GM12892 (cell line): ENCODE results near the gene ZNF622.
"Not testable (repeated sequence)": the region's sequence is repeated elsewhere in the genome, so short reads cannot be mapped to it uniquely, and the experiment has no call there.

Source experiments
- DNase-seq: peaks from one replicate; pipeline ENCODE4 v3.0.0; 2011; ENCODE audit not compliant: insufficient read length
- FAIRE-seq: peaks from 2 replicates; lab custom pipeline; 2011; peaks lifted over from hg19 to GRCh38; lab: Jason Lieb, UNC
- POLR2A ChIP-seq: IDR thresholded peaks from 2 replicates; pipeline ENCODE4 v1.6.1; 2011; ENCODE audit warnings: low read depth, low read length, control low read depth
- POLR2AphosphoS5 ChIP-seq: IDR thresholded peaks from 2 replicates; pipeline ENCODE4 v1.6.1; 2011; ENCODE audit warnings: low read depth, low read length, control low read depth
- TAF1 ChIP-seq: IDR thresholded peaks from 2 replicates; pipeline ENCODE4 v1.6.1; 2011; ENCODE audit warnings: low read depth, mild to moderate bottlenecking, control low read depth, low read length, borderline replicate concordance

Gene ZNF622

DNA sequence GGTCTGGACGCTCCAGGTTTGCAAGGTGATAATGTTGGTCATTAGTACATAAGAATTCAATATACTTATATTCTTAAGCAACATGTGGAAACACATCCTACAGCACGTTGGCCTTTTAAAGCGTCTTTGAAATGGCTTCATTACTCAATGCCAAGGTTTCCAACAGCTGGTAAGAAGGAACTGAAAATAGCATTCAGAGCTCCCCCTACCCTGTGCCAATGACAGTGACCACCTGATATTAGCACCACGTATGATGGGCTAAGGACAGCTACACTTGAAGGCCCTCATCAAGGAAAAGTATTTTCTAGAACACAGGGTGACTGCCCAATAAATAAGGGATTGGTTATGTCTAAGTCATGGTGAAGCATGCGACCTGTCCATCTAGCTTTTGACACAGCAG, 9.9 kb downstream of the ZNF622 start:
- no peak for DNase-seq
- TF ChIP-seq POLR2A = no peak
- TF ChIP-seq POLR2AphosphoS5 = no peak
- TF ChIP-seq TAF1 = no peak
- no peak for FAIRE-seq

- FAIRE-seq (no peak), DNase-seq (no peak)
Observed at GRCh38 chr5:16454686-16455085, 10.9 kb downstream of the ZNF622 start.

DNA sequence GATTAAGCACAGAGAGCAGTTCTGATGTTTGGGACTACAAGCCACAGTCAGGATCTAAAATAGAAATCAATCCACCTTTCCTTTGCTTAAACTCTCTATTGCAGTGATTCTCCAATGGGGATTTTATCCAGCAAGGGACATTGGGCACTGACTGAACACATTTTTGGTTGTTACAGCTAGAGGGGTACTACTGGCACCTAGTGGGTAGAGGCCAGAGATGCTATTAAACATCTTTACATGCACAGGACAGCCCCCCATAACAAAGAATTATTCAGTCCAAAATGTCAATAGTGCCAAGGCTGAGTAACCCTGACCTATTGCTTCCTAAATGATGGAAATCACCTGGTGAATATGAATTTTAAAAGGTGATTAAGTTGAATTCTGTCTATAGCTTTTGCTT, 12.0 kb downstream of the ZNF622 start:
- no peak for TF ChIP-seq POLR2A
- FAIRE-seq = no peak
- no peak for DNase-seq

More at GRCh38 chr5:16454686-16455085, 10.9 kb downstream of the ZNF622 start:
- TF ChIP-seq POLR2A (no peak), POLR2AphosphoS5 (no peak), TAF1 (no peak)

- DNase-seq (no peak), FAIRE-seq (no peak)
- TF ChIP-seq POLR2A (no peak), POLR2AphosphoS5 (no peak), TAF1 (no peak)
Observed at GRCh38 chr5:16450163-16450562, 15.4 kb downstream of the ZNF622 start.

DNA sequence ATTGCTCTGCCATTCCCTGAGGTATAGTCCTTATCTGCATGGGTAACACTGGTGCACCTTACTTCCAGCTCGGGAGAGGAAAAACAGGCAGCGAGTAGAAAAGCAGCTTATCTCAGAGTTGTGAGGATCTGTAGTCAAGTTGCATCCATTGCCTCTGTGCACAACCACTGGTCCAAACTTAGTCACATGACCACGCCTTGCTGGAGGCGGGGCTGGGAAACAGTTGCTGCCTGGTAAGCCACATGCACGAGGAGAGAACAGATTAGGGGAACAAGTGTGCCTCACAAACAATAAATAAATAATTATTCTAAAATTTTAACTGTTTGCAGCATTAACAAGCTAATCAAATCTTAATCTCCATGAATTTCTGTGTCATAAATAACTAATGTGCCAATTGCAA, 18.6 kb downstream of the ZNF622 start:
- TF ChIP-seq TAF1 (no peak), POLR2AphosphoS5 (no peak), POLR2A (no peak)
- no peak for FAIRE-seq
- DNase-seq = no peak

GRCh38 chr5:16437977-16438376, 27.6 kb downstream of the ZNF622 start:
- DNase-seq (no peak), FAIRE-seq (no peak)
- TF ChIP-seq POLR2AphosphoS5 (no peak), POLR2A (no peak), TAF1 (no peak)

GRCh38 chr5:16436065-16436682, 29.4 kb downstream of the ZNF622 start:
- not testable (repeated sequence) for FAIRE-seq, DNase-seq

- no peak for TF ChIP-seq POLR2AphosphoS5
- TF ChIP-seq TAF1 = no peak
- TF ChIP-seq POLR2A = no peak
- DNase-seq (no peak), FAIRE-seq (no peak)
Observed at GRCh38 chr5:16431490-16431889, 34.1 kb downstream of the ZNF622 start.

DNA sequence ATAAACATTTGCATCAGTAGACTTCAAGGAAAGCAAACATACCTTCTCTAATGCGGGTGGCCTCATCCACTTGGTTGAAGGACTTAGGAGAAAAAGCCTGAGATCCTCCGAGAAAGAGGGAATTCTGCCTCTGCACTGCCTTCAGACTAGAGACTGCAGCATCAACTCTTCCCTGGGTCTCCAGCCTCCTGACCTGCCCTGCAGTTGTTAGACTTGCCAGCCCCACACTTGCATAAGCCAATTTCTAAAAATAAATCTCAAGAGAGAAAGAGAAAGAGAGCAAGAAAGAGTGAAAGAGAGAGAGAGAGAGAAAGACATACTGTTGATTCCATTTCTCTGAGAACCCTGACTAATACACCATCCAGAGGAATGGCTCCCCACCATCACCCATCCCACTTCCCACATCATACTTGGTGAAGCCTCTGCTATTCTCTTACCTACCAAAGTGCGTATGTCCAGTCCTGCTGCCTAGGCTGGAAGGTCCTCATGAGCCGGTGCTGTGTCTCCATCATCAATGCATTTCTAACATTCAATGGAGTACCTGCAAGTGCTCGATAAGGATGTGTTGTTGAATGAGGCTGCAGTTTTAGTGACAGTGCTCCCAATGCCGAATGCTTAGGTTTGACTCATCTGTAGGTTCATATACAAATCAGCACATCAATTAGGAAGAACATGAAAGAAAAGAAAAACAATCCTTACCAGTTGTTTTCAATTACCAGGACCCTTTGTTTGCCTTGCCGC, 35.1 kb downstream of the ZNF622 start:
- DNase-seq (no peak), FAIRE-seq (no peak)
- TF ChIP-seq POLR2AphosphoS5 (no peak), POLR2A (no peak), TAF1 (no peak)

DNA sequence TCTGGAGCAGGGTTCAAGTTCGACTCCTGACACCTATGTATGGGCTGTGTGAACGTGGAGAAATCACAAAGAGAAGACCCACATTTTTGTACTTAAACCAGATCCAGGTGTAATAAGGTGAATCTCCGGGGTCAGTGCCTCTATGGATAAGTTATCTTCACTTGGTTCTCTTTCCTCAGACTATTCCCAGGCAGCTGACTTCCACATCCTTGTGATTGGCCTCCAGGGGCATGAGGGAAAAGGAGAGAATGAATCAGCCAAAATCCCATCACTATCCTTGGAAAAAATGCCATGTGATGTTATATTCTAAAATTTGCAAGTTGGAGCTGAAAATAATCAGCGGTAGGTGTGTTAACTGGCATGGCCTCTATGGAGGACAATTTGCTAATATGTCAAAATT, 37.2 kb downstream of the ZNF622 start:
- TF ChIP-seq POLR2AphosphoS5 (no peak), POLR2A (no peak), TAF1 (no peak)
- DNase-seq = no peak
- FAIRE-seq = no peak

GRCh38 chr5:16427587-16427986, 38.0 kb downstream of the ZNF622 start:
- no peak for FAIRE-seq
- TF ChIP-seq TAF1 (no peak), POLR2AphosphoS5 (no peak), POLR2A (no peak)
- DNase-seq = no peak

DNA sequence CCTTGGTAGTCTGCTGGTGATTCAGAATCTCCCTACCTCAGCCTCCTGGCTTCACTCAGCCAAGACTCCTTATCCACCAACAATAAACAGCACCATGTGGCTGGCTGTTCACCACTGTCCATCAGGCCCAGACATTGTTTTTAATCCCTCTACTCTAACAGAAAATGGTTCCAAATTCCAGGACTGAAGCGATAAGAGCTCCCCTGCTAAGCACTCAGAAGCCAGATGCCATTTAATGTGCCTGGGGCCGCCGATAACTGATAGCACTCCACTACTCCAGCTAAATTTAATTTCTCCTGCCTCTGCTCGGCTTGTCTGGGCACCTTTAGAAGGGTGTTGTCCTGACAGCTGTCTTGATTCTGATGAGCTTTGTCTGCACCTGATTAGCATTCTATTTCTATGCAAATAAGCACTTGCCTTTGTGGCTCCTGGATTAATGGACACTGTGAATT, 47.1 kb downstream of the ZNF622 start:
- no peak for FAIRE-seq
- TF ChIP-seq TAF1 = no peak
- no peak for TF ChIP-seq POLR2A
- no peak for DNase-seq

GRCh38 chr5:16417398-16418074, 48.1 kb downstream of the ZNF622 start:
- DNase-seq (no peak), FAIRE-seq (no peak)
- TF ChIP-seq POLR2A = no peak
- TF ChIP-seq POLR2AphosphoS5 = no peak
- no peak for TF ChIP-seq TAF1
